K562 (cell line): Measurements from ENCODE around the gene ABCA3. TPM values are rescaled to one million over a fixed set of nuclear protein-coding genes. Genes with fewer than 3 reads are reported as not detected.

Source experiments
- BMI1 ChIP-seq: fragments of 150-350 bp; IDR thresholded peaks from 2 replicates; pipeline ENCODE4 v1.6.1; 2014; ENCODE audit warnings: low read length
- BRF1 ChIP-seq: IDR thresholded peaks from 3 replicates; pipeline ENCODE4 v1.6.1; 2011; ENCODE audit warnings: borderline replicate concordance, mild to moderate bottlenecking; ENCODE audit not compliant: insufficient read length; ENCODE audit errors: extremely low read depth
- CTBP1 ChIP-seq: fragments of 450-650 bp; IDR thresholded peaks from 2 replicates; pipeline ENCODE4 v1.6.1; 2016; ENCODE audit warnings: borderline replicate concordance
- FOXM1 ChIP-seq, 2 experiments: fragments of 450-650 bp in 1 of 2; sonication (generic) in 1 of 2; formaldehyde crosslinking in 1 of 2; IDR thresholded peaks; 2 replicates each; pipeline versions ENCODE4 v1.6.1 to v1.9.0; 2017 to 2022; ENCODE audit warnings: low read depth in 2 of 2, mild to moderate bottlenecking in 2 of 2, missing genetic modification reagents in 1 of 2, moderate library complexity in 1 of 2
- GTF2A2 ChIP-seq: IDR thresholded peaks from 2 replicates; pipeline ENCODE4 v1.6.1; 2016; ENCODE audit warnings: mild to moderate bottlenecking, missing genetic modification characterization, missing compliant biosample characterization
- HNRNPLL ChIP-seq: fragments of 200-400 bp; formaldehyde crosslinking; IDR thresholded peaks from 2 replicates; pipeline ENCODE4 v1.6.1; 2017; ENCODE audit warnings: low read length, low read depth, mild to moderate bottlenecking; ENCODE audit not compliant: poor library complexity, severe bottlenecking
- MCM7 ChIP-seq, 2 experiments: fragments of 450-650 bp; IDR thresholded peaks; 2 replicates each; pipeline ENCODE4 v1.6.1; 2016 to 2018
- POLR2H ChIP-seq: IDR thresholded peaks from 2 replicates; pipeline ENCODE4 v1.6.1; 2016; ENCODE audit warnings: missing genetic modification characterization, low read depth, mild to moderate bottlenecking, control low read depth, missing compliant biosample characterization, moderate library complexity
- RAD21 ChIP-seq, 2 experiments: fragments of 250-450 bp in 1 of 2; fragments of 450-650 bp in 1 of 2; sonication (Bioruptor Pico) in 1 of 2; formaldehyde crosslinking in 1 of 2; IDR thresholded peaks in 1 of 2; conservative IDR thresholded peaks in 1 of 2; 2 replicates each; pipeline versions ENCODE4 v1.4.0 to v1.8.0; 2020 to 2022; ENCODE audit warnings: mild to moderate bottlenecking in 2 of 2, moderate library complexity in 1 of 2
- RUNX1 ChIP-seq: sonication (generic); IDR thresholded peaks from 2 replicates; pipeline ENCODE4 v1.6.1; 2016; ENCODE audit warnings: antibody characterized with exemption, low read depth
- SLC30A9 ChIP-seq: fragments of 250-450 bp; sonication (Bioruptor Pico); IDR thresholded peaks from 2 replicates; pipeline ENCODE4 v1.8.0; 2022; ENCODE audit warnings: mild to moderate bottlenecking, moderate library complexity
- TAF7 ChIP-seq: fragments of 450-650 bp; IDR thresholded peaks from 2 replicates; pipeline ENCODE4 v1.6.1; 2016; ENCODE audit warnings: missing genetic modification characterization, missing compliant biosample characterization
- ZNF445 ChIP-seq: fragments of 250-450 bp; sonication (Bioruptor Pico); IDR thresholded peaks from 2 replicates; pipeline ENCODE4 v1.4.0; 2020; ENCODE audit warnings: low read depth, mild to moderate bottlenecking, moderate library complexity
- ZNF699 ChIP-seq: fragments of 250-450 bp; sonication (Bioruptor Pico); IDR thresholded peaks from 2 replicates; pipeline ENCODE4 v1.8.0; 2021; ENCODE audit warnings: mild to moderate bottlenecking, moderate library complexity; ENCODE audit not compliant: insufficient replicate concordance
- polyA plus RNA-seq, 8 experiments: library from polyadenylated mRNA; depleted of rRNA in 4 of 8; stranded (reverse) in 5 of 8; unstranded in 3 of 8; fragments of >200 nt; fragmentation: Nextera tagmentation in 2 of 8; fragmentation: Illumina TruSeq in 1 of 8; extraction: Ambion mirVana in 2 of 8; extraction: Trizol in 1 of 8; gene quantifications; 2 replicates each; pipeline versions ENCODE4 v1.2.1 to v1.2.3, GENCODE V29; 2011 to 2014; ENCODE audit warnings: inconsistent platforms in 1 of 8, missing spikeins in 1 of 8
- total RNA-seq, 7 experiments: library from RNA; depleted of rRNA in 6 of 7; stranded (reverse); fragments of >200 nt in 6 of 7; fragmentation: Illumina TruSeq in 2 of 7; extraction: Trizol in 2 of 7; gene quantifications; 2 replicates each; pipeline versions ENCODE4 v1.2.1 to v1.2.3, GENCODE V29; 2011 to 2021; ENCODE audit warnings: low replicate concordance in 1 of 7
- TF ChIP-seq, protein P1 (sequence below): fragments of 250-450 bp; sonication (Bioruptor Pico); IDR thresholded peaks from 2 replicates; pipeline ENCODE4 v1.4.0; 2020; ENCODE audit warnings: mild to moderate bottlenecking, moderate library complexity
- TF ChIP-seq, protein P2 (sequence below): fragments of 250-450 bp; sonication (Bioruptor Pico); IDR thresholded peaks from 2 replicates; pipeline ENCODE4 v1.8.0; 2022; ENCODE audit warnings: moderate library complexity, mild to moderate bottlenecking, inconsistent platforms
- TF ChIP-seq, protein P3 (sequence below), 3 experiments: fragments of 200-800 bp in 1 of 3; fragments of 250-450 bp in 1 of 3; fragments of 450-650 bp in 1 of 3; sonication (Bioruptor Pico) in 1 of 3; sonication (Bioruptor generic) in 1 of 3; formaldehyde crosslinking in 1 of 3; IDR thresholded peaks; 2 replicates each; pipeline versions ENCODE4 v1.6.1 to v1.8.0; 2016 to 2022; ENCODE audit warnings: mild to moderate bottlenecking in 2 of 3, missing genetic modification characterization in 2 of 3, missing compliant biosample characterization in 1 of 3, moderate library complexity in 1 of 3

ABCA3 gene
- total and polyA plus RNA-seq, 9 of the 15 experiments (the other 6 are each of a cell fraction or from before 2014, with no cell fraction given) = 0.66 to 23.7 (median 6.9) TPM

DNA sequence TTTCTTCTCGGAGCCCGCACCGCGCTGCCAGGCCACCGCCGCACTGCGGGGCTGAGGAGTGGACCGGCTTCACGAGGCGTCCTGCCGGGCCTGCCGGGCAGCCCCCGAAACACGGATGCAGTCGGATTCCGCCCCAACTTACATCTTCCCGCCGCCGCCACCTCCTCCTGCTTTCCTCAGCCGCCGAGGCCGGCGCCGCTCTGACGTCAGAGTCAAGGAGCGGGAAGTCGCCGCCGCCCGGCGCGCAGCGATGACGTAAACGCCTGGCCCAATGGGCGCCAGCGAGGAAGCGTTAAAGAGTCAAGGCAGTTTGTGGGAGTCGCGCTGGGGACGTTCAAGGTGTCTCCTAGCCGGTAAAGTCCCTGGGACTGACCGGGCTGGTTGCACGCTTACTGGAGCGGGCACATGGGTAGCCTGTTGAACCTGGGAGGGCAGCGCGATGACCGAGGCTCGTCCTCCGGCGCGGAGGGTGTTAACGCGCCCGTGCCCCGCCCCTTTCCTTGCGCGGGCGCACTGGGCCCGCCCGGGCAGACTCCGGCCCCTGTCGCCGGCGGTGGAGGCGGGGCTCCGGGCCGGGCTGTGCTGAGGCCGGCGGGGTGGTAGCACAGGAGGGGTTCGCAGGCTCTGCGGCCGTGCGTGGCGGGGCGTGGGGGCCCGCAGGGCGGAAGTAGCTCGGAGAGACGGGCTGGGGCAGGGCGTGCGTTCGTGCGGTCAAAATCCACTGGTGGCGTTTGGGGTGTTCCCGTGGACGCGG lies 72.4 kb downstream of the ABCA3 start, which contains the start of gene RNPS1 (continued):
- TF ChIP-seq BMI1 (no peak), RAD21 (CRISPR knock-in tag; conservative IDR thresholded peaks at IDR 0.05 in 1 of 2, IDR thresholded peaks at IDR 0.05 in 1 of 2) (no peak), ZNF445 (CRISPR knock-in tag) (no peak), ZNF699 (CRISPR knock-in tag) (no peak), BRF1 (no peak), RUNX1 (no peak), SLC30A9 (CRISPR knock-in tag) (no peak), FOXM1 (IDR thresholded peaks at IDR 0.05; ENCODE audit: low read depth) (peak; percentile 79; the same call in 1 of the 2 replicates), FOXM1 (CRISPR knock-in tag; IDR thresholded peaks at IDR 0.05; ENCODE audit: low read depth) (peak; percentile 59; the same call in 1 of the 2 replicates), POLR2H (peak; percentile 94), TAF7 (peak; percentile 96), MCM7 (IDR thresholded peaks at IDR 0.05) (no peak), CTBP1 (peak; percentile 84), GTF2A2 (tag) (no peak), HNRNPLL (peak; percentile 52)
- TF ChIP-seq, protein P1, sequence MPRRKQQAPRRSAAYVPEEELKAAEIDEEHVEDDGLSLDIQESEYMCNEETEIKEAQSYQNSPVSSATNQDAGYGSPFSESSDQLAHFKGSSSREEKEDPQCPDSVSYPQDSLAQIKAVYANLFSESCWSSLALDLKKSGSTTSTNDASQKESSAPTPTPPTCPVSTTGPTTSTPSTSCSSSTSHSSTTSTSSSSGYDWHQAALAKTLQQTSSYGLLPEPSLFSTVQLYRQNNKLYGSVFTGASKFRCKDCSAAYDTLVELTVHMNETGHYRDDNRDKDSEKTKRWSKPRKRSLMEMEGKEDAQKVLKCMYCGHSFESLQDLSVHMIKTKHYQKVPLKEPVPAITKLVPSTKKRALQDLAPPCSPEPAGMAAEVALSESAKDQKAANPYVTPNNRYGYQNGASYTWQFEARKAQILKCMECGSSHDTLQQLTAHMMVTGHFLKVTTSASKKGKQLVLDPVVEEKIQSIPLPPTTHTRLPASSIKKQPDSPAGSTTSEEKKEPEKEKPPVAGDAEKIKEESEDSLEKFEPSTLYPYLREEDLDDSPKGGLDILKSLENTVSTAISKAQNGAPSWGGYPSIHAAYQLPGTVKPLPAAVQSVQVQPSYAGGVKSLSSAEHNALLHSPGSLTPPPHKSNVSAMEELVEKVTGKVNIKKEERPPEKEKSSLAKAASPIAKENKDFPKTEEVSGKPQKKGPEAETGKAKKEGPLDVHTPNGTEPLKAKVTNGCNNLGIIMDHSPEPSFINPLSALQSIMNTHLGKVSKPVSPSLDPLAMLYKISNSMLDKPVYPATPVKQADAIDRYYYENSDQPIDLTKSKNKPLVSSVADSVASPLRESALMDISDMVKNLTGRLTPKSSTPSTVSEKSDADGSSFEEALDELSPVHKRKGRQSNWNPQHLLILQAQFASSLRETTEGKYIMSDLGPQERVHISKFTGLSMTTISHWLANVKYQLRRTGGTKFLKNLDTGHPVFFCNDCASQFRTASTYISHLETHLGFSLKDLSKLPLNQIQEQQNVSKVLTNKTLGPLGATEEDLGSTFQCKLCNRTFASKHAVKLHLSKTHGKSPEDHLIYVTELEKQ (CRISPR knock-in tag) = no peak
- TF ChIP-seq, protein P2, sequence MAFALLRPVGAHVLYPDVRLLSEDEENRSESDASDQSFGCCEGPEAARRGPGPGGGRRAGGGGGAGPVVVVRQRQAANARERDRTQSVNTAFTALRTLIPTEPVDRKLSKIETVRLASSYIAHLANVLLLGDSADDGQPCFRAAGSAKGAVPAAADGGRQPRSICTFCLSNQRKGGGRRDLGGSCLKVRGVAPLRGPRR = no peak
- TF ChIP-seq, protein P3, sequence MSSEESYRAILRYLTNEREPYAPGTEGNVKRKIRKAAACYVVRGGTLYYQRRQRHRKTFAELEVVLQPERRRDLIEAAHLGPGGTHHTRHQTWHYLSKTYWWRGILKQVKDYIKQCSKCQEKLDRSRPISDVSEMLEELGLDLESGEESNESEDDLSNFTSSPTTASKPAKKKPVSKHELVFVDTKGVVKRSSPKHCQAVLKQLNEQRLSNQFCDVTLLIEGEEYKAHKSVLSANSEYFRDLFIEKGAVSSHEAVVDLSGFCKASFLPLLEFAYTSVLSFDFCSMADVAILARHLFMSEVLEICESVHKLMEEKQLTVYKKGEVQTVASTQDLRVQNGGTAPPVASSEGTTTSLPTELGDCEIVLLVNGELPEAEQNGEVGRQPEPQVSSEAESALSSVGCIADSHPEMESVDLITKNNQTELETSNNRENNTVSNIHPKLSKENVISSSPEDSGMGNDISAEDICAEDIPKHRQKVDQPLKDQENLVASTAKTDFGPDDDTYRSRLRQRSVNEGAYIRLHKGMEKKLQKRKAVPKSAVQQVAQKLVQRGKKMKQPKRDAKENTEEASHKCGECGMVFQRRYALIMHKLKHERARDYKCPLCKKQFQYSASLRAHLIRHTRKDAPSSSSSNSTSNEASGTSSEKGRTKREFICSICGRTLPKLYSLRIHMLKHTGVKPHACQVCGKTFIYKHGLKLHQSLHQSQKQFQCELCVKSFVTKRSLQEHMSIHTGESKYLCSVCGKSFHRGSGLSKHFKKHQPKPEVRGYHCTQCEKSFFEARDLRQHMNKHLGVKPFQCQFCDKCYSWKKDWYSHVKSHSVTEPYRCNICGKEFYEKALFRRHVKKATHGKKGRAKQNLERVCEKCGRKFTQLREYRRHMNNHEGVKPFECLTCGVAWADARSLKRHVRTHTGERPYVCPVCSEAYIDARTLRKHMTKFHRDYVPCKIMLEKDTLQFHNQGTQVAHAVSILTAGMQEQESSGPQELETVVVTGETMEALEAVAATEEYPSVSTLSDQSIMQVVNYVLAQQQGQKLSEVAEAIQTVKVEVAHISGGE (CRISPR knock-in tag; IDR thresholded peaks at IDR 0.05) = peak in 2 of 3 experiments; percentile 6 to 73; a peak in 1 of 6 replicates
